Brain microvascular endothelial cell (primary cell): ENCODE measurements around the gene OR5B21.

Experiments
- DNase-seq: peaks from one replicate; pipeline ENCODE4 v3.0.0-alpha.2; 2020
- H3K27ac ChIP-seq: fragments of 250-450 bp; sonication (Bioruptor Pico); 2 replicates; pipeline ENCODE4 v1.5.1; 2020; ENCODE audit warnings: mild to moderate bottlenecking, moderate library complexity
- H3K27me3 ChIP-seq: fragments of 250-450 bp; sonication (Bioruptor Pico); replicated peaks from 2 replicates; pipeline ENCODE4 v1.5.1; 2020; ENCODE audit warnings: mild to moderate bottlenecking
- H3K36me3 ChIP-seq: fragments of 250-450 bp; sonication (Bioruptor Pico); replicated peaks from 2 replicates; pipeline ENCODE4 v1.5.1; 2020; ENCODE audit warnings: mild to moderate bottlenecking
- H3K4me3 ChIP-seq: 2 replicates; pipeline ENCODE4 v1.5.1; 2011; ENCODE audit warnings: low read depth, mild to moderate bottlenecking, control low read depth, low read length, moderate library complexity
- CTCF ChIP-seq: IDR thresholded peaks from 2 replicates; pipeline ENCODE4 v1.5.1; 2011; ENCODE audit warnings: low read depth, mild to moderate bottlenecking, moderate library complexity, low read length, control low read depth, inconsistent platforms; ENCODE audit errors: missing control alignments
- in situ Hi-C: cut with HindIII; loops from 2 replicates; pipeline ENCODE4 v1.10.0; 2017; ENCODE audit warnings: low sequenced_read_pairs, low pct_ligation_motif_present

OR5B21 gene

GRCh38 chr11:58508005-58508404 lies at the start of gene OR5B21:
OR5B21 (minus strand) TSS chr11:58508105; CDS start chr11:58508105, 0 bp downstream.
- H3K4me3 ChIP-seq, result no peak within 1 kb of the TSS
- H3K27me3 ChIP-seq, result no peaks in the 10 kb centered on the region
- no peak within 1 kb of the TSS for H3K27ac ChIP-seq
- no peak for DNase-seq
- TF ChIP-seq CTCF, result no peak
- in situ Hi-C loops, result loop anchor here (25.0 kb wide), 1 partner anchor 696 kb away; no protein-coding TSS in a partner anchor
- H3K36me3 ChIP-seq, result no peaks in the 10 kb centered on the region

- no peak for DNase-seq
- H3K27me3 ChIP-seq, result no peaks in the 10 kb centered on the region
- H3K27ac ChIP-seq, result no peak overlapping the region
- peaks cover 8% of the 10 kb centered on the region for H3K36me3 ChIP-seq
- H3K4me3 ChIP-seq, result no peak overlapping the region
- in situ Hi-C loops, result no loop called here
- no peak for TF ChIP-seq CTCF
These were observed 41.7 kb upstream of the OR5B21 start for GRCh38 chr11:58549644-58550043.

GRCh38 chr11:58546841-58547240 lies 38.9 kb upstream of the OR5B21 start:
- Histone ChIP-seq H3K4me3 (no peak overlapping the region), H3K27me3 (no peaks in the 10 kb centered on the region), H3K36me3 (peaks cover 8% of the 10 kb centered on the region), H3K27ac (no peak overlapping the region)
- in situ Hi-C loops, result no loop called here
- TF ChIP-seq CTCF, result no peak
- no peak for DNase-seq

- DNase-seq, result no peak
- in situ Hi-C loops, result no loop called here
- Histone ChIP-seq H3K4me3 (no peak overlapping the region), H3K36me3 (no peaks in the 10 kb centered on the region), H3K27me3 (no peaks in the 10 kb centered on the region), H3K27ac (no peak overlapping the region)
- TF ChIP-seq CTCF, result no peak
These were observed 24.0 kb upstream of the OR5B21 start for GRCh38 chr11:58531865-58532341.

GRCh38 chr11:58530236-58530635 lies 22.3 kb upstream of the OR5B21 start:
- H3K4me3 ChIP-seq, result no peak overlapping the region
- TF ChIP-seq CTCF, result no peak
- H3K27me3 ChIP-seq, result no peaks in the 10 kb centered on the region
- no peak for DNase-seq
- H3K36me3 ChIP-seq, result no peaks in the 10 kb centered on the region
- in situ Hi-C loops, result no loop called here
- H3K27ac ChIP-seq, result no peak overlapping the region

GRCh38 chr11:58527429-58527828 lies 19.5 kb upstream of the OR5B21 start:
- Histone ChIP-seq H3K27ac (no peak overlapping the region), H3K4me3 (no peak overlapping the region), H3K27me3 (no peaks in the 10 kb centered on the region), H3K36me3 (no peaks in the 10 kb centered on the region)
- TF ChIP-seq CTCF, result no peak
- DNase-seq, result no peak
- in situ Hi-C loops, result no loop called here
